WERI-Rb-1 (cell line): ENCODE measurements around the gene CHTF18.

Experiments
- DNase-seq: peaks from one replicate; pipeline ENCODE4 v3.0.0-alpha.2; 2020
- H3K27ac ChIP-seq: fragments of 250-450 bp; sonication (Bioruptor Pico); 2 replicates; pipeline ENCODE4 v1.5.1; 2020; ENCODE audit warnings: mild to moderate bottlenecking, moderate library complexity
- H3K27me3 ChIP-seq: fragments of 250-450 bp; sonication (Bioruptor Pico); 2 replicates; pipeline ENCODE4 v1.5.1; 2021; ENCODE audit warnings: mild to moderate bottlenecking, low read depth, moderate library complexity; ENCODE audit not compliant: insufficient read depth, severe bottlenecking
- H3K36me3 ChIP-seq: fragments of 250-450 bp; sonication (Bioruptor Pico); 2 replicates; pipeline ENCODE4 v1.5.1; 2020; ENCODE audit warnings: mild to moderate bottlenecking, moderate library complexity
- H3K4me3 ChIP-seq: 2 replicates; pipeline ENCODE4 v1.5.1; 2011; ENCODE audit warnings: low read depth, mild to moderate bottlenecking, control low read depth, low read length
- H3K9me3 ChIP-seq: fragments of 250-450 bp; sonication (Bioruptor Pico); 2 replicates; pipeline ENCODE4 v1.5.1; 2021; ENCODE audit warnings: mild to moderate bottlenecking, moderate library complexity; ENCODE audit not compliant: severe bottlenecking
- TF ChIP-seq, protein P1 (sequence below): IDR thresholded peaks from 2 replicates; pipeline ENCODE4 v1.5.1; 2011; ENCODE audit warnings: low read depth, mild to moderate bottlenecking, control low read depth, inconsistent platforms, low read length

Gene CHTF18

DNA sequence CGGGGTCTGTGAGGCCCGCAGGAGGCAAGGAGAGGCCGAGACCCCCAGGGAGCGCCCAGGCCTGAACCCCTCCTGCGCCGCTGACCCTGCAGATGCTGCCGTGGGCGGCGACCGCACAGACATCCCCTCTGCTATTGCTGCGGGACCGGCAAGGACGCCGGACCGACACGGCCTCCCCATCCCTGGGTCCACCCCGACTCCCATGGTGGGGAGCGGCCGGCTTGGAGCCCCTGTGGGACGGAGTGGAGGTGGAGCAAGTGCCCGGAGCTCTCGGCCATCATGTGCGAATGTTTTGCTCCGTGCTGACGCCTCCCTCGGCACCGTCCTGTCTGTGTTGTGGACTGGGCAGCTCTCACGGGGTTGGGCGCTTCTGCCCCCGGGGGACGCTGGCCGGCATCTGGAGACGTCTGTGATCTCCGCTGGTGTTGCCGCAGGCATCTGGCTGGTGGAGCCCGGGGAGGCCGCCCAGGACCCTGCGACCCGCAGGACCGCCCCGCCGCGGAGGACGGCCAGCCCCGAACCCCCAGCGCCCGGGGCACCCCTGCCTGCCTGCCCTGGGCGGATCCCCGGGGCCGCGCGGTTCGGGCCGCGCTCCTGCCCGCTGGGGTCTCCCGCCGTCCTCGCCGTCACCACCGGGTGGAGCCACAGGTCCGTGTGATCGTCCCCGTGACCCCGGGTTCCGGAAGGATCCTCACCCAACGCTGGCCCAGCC lies 24.9 kb downstream of the CHTF18 start:
- Histone ChIP-seq H3K27me3 (peaks cover 6% of the 10 kb centered on the region), H3K27ac (no peak overlapping the region; the same call in 1 of the 2 replicates), H3K9me3 (no peaks in the 10 kb centered on the region), H3K4me3 (peak overlapping the region; percentile 18), H3K36me3 (no peaks in the 10 kb centered on the region)
- TF ChIP-seq, protein P1, sequence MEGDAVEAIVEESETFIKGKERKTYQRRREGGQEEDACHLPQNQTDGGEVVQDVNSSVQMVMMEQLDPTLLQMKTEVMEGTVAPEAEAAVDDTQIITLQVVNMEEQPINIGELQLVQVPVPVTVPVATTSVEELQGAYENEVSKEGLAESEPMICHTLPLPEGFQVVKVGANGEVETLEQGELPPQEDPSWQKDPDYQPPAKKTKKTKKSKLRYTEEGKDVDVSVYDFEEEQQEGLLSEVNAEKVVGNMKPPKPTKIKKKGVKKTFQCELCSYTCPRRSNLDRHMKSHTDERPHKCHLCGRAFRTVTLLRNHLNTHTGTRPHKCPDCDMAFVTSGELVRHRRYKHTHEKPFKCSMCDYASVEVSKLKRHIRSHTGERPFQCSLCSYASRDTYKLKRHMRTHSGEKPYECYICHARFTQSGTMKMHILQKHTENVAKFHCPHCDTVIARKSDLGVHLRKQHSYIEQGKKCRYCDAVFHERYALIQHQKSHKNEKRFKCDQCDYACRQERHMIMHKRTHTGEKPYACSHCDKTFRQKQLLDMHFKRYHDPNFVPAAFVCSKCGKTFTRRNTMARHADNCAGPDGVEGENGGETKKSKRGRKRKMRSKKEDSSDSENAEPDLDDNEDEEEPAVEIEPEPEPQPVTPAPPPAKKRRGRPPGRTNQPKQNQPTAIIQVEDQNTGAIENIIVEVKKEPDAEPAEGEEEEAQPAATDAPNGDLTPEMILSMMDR: peak; percentile 87
- DNase-seq: peak; percentile 75

DNA sequence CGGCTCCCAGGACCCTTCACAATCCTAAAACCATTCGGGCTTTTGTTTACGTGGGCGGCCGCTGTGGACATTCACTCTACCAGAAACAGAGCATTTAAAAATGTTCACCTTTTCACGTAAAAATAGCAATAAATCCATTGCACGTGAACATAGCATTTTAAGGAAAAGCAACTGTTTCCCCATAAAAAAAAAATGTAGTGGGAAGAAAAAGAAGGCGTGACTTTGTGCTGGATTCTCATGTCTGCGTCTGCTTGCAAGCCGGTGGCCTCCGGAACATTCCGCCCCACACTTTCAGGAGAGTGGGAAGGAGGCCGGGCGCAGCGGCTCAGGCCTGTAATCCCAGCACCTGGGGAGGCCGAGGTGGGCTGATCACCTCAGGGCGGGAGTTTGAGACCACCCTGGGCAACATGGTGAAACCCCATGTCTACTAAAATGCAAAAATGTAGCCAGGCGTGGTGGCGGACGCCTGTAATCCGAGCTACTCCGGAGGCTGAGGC lies 25.5 kb downstream of the CHTF18 start:
- peaks cover 6% of the 10 kb centered on the region for H3K27me3 ChIP-seq
- TF ChIP-seq, protein P1: no peak
- no peaks in the 10 kb centered on the region for H3K9me3 ChIP-seq
- H3K4me3 ChIP-seq: no peak overlapping the region
- no peak overlapping the region; the same call in 1 of the 2 replicates for H3K27ac ChIP-seq
- no peak for DNase-seq
- no peaks in the 10 kb centered on the region for H3K36me3 ChIP-seq

DNA sequence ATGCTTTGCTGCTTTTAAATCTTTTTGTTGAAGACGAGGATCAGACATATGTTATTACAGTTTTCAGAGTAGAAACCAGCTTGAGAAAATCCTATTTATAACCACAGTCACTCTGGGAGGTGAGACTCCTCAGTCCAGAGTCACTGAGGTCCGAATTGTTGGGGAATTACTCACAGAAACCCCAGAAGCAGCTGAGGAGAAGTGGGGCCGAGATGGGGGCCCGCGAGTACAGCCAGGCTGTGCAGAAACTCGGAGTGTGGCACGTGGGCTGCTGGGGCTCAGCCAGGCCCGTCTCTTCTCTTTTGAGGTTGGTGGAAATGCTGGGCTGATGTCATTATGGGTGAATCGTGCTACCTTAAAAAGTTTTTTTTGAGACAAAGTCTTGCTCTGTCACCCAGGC lies 26.6 kb downstream of the CHTF18 start:
- Histone ChIP-seq H3K4me3 (no peak overlapping the region), H3K27me3 (peaks cover 6% of the 10 kb centered on the region), H3K27ac (no peak overlapping the region), H3K9me3 (no peaks in the 10 kb centered on the region), H3K36me3 (no peaks in the 10 kb centered on the region)
- no peak for DNase-seq
- TF ChIP-seq, protein P1: no peak

DNA sequence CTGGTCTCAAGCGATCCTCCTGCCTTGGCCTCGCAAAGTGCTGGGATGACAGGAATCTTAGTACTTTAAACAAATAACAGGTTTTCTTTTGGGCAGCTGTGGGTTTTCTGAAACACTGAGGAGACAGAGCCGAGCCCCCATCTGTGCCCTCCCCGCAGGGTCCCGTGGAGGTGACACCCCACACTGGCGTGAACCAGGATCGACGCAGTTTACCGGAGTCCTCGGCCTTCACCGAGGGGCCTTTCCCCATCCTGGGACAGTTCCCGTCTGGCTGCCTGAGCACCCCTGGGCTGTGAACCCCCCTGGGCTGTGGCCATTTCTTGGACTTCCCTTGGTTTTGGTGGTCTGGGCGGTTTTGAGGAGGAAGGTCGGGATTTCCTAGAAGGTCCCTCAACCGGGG lies 27.4 kb downstream of the CHTF18 start:
- H3K36me3 ChIP-seq: no peaks in the 10 kb centered on the region
- H3K27ac ChIP-seq: no peak overlapping the region
- TF ChIP-seq, protein P1: no peak
- no peak overlapping the region for H3K4me3 ChIP-seq
- H3K9me3 ChIP-seq: no peaks in the 10 kb centered on the region
- peaks cover 6% of the 10 kb centered on the region for H3K27me3 ChIP-seq
- DNase-seq: no peak

DNA sequence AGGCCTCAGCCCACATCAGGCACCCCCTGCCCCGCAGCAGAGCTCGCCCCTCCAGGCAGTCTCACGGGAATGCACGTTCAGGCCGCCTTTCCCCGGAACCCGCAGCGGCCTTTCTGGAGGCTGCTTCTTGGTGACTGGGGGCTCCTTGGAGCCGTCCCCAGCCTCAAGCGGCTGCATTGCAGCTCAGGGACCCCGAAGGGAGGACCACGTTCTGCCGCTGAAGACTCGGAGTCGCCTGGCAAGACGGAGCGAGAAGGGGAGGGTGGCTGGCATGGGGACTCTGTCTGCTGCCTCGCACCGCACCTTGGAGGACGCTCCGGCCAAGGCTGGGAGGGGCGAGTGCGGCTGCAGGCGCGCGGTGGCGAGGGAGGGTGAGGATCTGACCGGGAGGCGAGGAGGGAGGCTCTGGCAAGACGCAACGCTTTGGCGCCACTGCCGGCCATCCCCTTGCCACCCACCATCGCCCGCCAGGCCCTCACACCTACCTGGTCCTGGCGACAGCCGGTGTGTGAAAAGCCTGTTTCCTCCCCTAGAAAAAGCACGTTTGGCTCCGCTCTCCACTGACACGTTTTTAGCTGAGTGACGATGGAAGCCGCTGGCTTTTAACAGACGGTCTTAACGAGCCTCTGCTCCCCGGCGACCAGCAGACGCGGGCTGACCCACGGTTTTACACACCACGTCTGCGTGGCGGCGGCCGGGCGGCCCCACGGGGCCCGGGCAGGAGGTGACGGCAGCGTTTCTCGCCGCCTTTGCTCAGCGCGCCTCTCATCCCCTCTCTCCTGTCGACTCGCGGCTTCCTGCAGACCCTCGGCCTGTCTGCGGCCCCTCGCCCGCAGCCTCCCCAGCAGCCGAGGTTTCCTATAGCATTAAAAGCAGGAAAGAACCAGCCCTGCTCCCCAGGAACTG lies 28.8 kb downstream of the CHTF18 start:
- no peak for DNase-seq
- Histone ChIP-seq H3K9me3 (no peaks in the 10 kb centered on the region), H3K27ac (no peak overlapping the region), H3K36me3 (no peaks in the 10 kb centered on the region), H3K27me3 (peaks cover 6% of the 10 kb centered on the region), H3K4me3 (no peak overlapping the region)
- TF ChIP-seq, protein P1: no peak
